ENCODE data around the gene S100A10.
A peak's percentile ranks its signal among the peaks of the same experiment; 100 is the strongest.

The S100A10 gene

GRCh38 chr1:152020849-152021248 is 27.2 kb upstream of the S100A10 start:
- no peaks in the 10 kb centered on the region for H3K36me3 ChIP-seq
- H3K9me3 ChIP-seq, result no peaks in the 10 kb centered on the region
- no peak for TF ChIP-seq CTCF (IDR thresholded peaks at IDR 0.05; ENCODE audit: low read depth, low read length)
- H3K27me3 ChIP-seq, result peaks cover 8% of the 10 kb centered on the region
- H3K4me1 ChIP-seq, result no peaks in the 10 kb centered on the region
- H3K4me3 ChIP-seq (ENCODE audit: low read depth, low read length), result no peak overlapping the region
- DNase-seq, result no peak

GRCh38 chr1:152018537-152018936 is 24.9 kb upstream of the S100A10 start:
- DNase-seq, result peak; percentile 43
- Histone ChIP-seq H3K4me3 (ENCODE audit: low read depth, low read length) (no peak overlapping the region), H3K36me3 (no peaks in the 10 kb centered on the region)

GRCh38 chr1:152015766-152016165 is 22.1 kb upstream of the S100A10 start:
- no peak for TF ChIP-seq CTCF (IDR thresholded peaks at IDR 0.05; ENCODE audit: low read depth, low read length)
- no peaks in the 10 kb centered on the region for H3K4me1 ChIP-seq
- no peaks in the 10 kb centered on the region for H3K9me3 ChIP-seq
- no peaks in the 10 kb centered on the region for H3K36me3 ChIP-seq
- H3K4me3 ChIP-seq (ENCODE audit: low read depth, low read length), result no peak overlapping the region
- DNase-seq, result no peak
- peaks cover 14% of the 10 kb centered on the region for H3K27me3 ChIP-seq

More at GRCh38 chr1:152018537-152018936, 24.9 kb upstream of the S100A10 start:
- H3K27me3 ChIP-seq, result peaks cover 10% of the 10 kb centered on the region
- peak; percentile 49 for TF ChIP-seq CTCF (IDR thresholded peaks at IDR 0.05; ENCODE audit: low read depth, low read length)
- no peaks in the 10 kb centered on the region for H3K9me3 ChIP-seq
- no peaks in the 10 kb centered on the region for H3K4me1 ChIP-seq

DNA sequence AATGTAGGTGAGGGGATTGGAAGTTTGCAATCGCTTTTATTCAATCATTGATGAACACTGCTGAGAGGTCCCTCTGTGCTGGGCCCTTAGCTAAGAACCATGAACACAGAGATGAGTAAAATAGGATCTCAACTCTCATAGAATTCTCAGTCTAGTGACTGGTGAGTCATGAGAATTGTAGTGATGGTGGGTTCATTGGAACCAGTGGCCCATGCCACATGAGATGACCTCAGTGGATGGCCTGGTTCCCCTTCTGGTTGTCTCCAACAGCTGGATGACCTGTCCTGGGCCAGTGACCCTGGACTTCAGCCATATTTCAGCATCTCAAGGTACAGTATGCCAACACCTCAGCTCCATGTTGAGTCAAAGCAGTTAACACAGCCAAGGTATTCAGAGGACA is 21.3 kb upstream of the S100A10 start:
- H3K4me1 ChIP-seq, result no peaks in the 10 kb centered on the region
- H3K36me3 ChIP-seq, result no peaks in the 10 kb centered on the region
- TF ChIP-seq CTCF (IDR thresholded peaks at IDR 0.05; ENCODE audit: low read depth, low read length), result no peak
- H3K9me3 ChIP-seq, result no peaks in the 10 kb centered on the region
- H3K27me3 ChIP-seq, result peaks cover 18% of the 10 kb centered on the region
- H3K4me3 ChIP-seq (ENCODE audit: low read depth, low read length), result no peak overlapping the region
- no peak for DNase-seq

GRCh38 chr1:152013664-152014237 is 20.1 kb upstream of the S100A10 start:
- TF ChIP-seq CTCF (IDR thresholded peaks at IDR 0.05; ENCODE audit: low read depth, low read length), result peak; percentile 83
- DNase-seq, result peak; percentile 51
- H3K27me3 ChIP-seq, result peaks cover 30% of the 10 kb centered on the region
- no peaks in the 10 kb centered on the region for H3K9me3 ChIP-seq
- H3K4me1 ChIP-seq, result no peaks in the 10 kb centered on the region
- H3K4me3 ChIP-seq (ENCODE audit: low read depth, low read length), result no peak overlapping the region
- no peaks in the 10 kb centered on the region for H3K36me3 ChIP-seq

DNA sequence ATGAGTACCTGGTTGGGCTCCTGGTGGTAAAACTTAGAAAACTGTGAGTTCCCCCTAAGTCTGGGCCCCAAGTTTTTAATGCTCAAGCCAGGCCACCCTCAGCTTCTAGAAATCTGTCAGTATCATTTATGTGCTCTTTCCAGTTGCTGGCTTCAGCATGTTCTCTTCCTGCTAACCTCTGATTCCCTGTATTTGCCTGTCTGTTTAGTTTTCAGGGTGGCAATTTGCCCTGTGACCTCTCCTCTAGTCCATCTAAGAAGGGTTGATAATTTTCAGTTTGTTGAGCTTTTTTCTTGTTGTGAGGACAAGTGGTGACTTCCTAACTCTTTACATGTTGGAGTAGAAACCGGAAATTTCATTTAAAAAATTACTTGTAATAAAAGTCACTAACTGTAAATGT is 16.0 kb upstream of the S100A10 start:
- DNase-seq, result no peak
- Histone ChIP-seq H3K4me1 (no peaks in the 10 kb centered on the region), H3K27me3 (peaks cover 57% of the 10 kb centered on the region), H3K9me3 (no peaks in the 10 kb centered on the region), H3K4me3 (ENCODE audit: low read depth, low read length) (no peak overlapping the region), H3K36me3 (no peaks in the 10 kb centered on the region)
- no peak for TF ChIP-seq CTCF (IDR thresholded peaks at IDR 0.05; ENCODE audit: low read depth, low read length)

Data from BE2C (cell line).